HG03159 (cell line): ENCODE data around the gene DNMT1.
"Not testable (repeated sequence)": the region's sequence is repeated elsewhere in the genome, so short reads cannot be mapped to it uniquely, and the experiment has no call there.

Source experiments
- ATAC-seq: cut with Tn5 transposase; IDR thresholded peaks from one replicate; pipeline ENCODE4 v1.9.1; 2021; ENCODE audit warnings: mild to moderate bottlenecking, moderate library complexity; ENCODE audit not compliant: unreplicated experiment

Gene DNMT1

GRCh38 chr19:10194500-10195198, at the start of gene DNMT1:
Gene DNMT1 (minus strand): TSS chr19:10194953. CDS start chr19:10194899, 54 bp downstream.
- peak; percentile 75 for ATAC-seq

DNA sequence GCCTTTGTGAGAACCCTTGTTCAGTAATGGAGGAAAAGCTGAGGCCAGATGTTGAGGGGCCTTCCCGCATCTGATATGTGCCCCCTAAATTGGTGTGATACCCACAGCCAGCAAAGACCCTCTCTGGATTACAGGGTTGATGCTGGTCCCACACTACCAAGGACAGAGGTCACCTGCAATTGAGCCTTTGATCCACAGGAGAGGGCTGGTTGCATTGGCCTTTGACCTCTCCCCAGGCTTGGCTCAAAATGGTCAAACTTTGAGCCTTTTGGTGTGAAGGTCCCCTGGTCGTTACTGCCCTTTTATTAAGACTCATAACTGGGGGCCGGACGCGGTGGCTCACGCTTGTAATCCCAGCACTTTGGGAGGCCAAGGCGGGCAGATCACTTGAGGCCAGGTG, 48.9 kb upstream of the DNMT1 start:
- ATAC-seq, result no peak

- not testable (repeated sequence) for ATAC-seq
Observed at GRCh38 chr19:10241826-10242449, 47.2 kb upstream of the DNMT1 start.

DNA sequence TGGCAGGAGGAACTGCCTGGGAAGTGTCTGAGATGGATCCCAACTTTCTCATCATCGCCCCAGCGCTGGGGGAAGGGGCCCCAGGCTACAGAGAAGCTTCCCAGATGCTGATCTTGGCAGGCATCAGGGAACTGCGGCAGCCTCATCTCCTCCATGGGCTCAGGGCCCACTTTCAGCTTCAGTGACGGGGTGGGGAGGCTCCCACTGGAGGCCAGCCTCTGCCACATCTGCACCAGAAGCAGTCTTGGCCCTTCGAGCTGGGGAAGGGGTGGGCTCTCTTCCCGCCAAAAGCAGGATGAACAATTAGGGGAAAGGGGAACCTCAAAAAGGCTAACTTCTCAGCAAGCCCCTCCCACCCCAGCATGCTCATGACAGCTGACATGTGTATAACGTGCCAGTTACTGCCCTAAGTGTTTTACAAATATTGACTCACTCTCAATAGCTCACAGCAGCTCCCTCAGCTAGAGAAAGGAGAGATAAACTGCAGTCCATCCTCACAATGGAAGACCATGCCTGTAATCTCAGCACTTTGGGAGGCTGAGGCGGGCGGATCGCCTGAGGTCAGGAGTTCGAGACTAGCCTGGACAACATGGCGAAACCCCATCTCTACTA, 43.5 kb upstream of the DNMT1 start:
- ATAC-seq, result no peak

- ATAC-seq, result no peak
Observed at GRCh38 chr19:10237702-10238101, 42.9 kb upstream of the DNMT1 start.

DNA sequence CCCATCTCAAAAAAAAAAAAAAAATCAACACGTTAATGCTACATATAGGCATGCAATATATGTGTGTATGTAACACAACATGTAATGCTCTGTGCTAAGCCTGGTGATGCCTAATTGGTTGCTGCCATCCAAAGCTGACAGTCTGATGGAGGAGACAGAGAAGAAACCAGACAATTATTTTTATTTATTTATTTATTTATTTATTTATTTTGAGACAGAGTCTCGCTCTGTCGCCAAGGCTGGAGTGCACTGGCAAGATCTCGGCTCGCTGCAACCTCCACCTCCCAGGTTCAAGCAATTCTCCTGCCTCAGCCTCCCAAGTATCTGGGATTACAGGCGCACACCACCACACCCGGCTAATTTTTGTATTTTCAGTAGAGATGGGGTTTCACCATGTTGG, 40.7 kb upstream of the DNMT1 start:
- not testable (repeated sequence) for ATAC-seq

- ATAC-seq, result no peak
Observed at GRCh38 chr19:10235003-10235402, 40.2 kb upstream of the DNMT1 start.

DNA sequence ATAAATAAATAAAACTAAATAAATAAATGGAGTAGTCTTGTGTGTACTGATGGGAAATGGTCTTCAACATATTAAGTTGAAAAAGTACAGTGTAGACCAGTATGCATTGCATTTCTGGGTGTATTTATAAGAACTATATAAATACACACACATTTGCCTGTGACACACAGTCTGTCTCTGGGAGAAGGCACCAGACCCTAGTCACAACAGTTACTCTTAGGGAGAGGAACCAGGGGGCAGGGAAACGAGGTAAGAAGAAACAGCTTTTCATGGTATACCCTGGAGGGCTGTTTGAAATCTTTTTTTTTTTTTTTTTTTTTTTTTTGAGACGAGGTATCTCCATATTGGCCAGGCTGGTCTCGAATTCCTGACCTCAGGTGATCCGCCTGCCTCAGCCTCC, 39.2 kb upstream of the DNMT1 start:
- no peak for ATAC-seq

GRCh38 chr19:10231612-10232228, 37.0 kb upstream of the DNMT1 start:
- no peak for ATAC-seq

DNA sequence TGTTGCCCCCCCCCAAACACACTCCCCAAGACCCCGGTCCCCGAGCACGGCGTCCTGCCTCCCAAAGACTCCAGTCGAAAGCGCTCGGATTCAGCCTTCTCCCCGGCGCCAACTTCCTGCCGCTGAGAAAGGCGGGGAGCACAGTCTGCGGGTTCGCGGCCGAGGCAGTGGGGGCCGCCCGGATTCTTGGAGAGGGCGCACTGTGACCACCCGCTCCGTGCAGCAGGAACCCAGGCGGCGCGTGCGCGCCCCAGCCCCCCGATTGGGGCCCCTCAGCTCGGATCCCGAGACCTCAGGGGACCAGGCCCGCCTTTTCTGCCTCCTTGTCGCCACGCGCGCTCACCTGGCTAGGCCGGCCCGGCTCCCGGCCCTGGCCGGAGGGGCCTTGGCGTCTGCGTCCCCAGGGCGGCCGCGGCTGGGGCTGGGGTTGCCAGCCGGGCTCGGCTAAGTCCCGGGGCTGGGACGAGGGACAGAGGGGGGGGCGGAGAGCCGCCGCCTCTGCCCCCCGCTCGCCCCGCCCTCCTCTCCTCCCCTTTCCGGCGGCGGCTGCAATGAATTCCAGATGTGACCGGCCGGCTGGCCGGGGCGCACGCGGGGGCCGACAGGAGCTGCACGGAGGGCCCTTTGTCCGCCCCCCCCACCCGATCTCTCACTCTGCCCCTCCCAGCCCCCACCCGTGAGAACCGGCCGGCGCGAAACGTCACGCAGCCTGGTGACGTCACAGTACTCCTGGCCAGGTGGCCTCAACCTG, 36.3 kb upstream of the DNMT1 start, which contains the start of gene S1PR2:
Gene S1PR2, minus strand, starts transcription at position 471 of the 751 bp plus-strand sequence. CDS start 6,426 bp downstream, outside the sequence.
- peak; percentile 36 for ATAC-seq

DNA sequence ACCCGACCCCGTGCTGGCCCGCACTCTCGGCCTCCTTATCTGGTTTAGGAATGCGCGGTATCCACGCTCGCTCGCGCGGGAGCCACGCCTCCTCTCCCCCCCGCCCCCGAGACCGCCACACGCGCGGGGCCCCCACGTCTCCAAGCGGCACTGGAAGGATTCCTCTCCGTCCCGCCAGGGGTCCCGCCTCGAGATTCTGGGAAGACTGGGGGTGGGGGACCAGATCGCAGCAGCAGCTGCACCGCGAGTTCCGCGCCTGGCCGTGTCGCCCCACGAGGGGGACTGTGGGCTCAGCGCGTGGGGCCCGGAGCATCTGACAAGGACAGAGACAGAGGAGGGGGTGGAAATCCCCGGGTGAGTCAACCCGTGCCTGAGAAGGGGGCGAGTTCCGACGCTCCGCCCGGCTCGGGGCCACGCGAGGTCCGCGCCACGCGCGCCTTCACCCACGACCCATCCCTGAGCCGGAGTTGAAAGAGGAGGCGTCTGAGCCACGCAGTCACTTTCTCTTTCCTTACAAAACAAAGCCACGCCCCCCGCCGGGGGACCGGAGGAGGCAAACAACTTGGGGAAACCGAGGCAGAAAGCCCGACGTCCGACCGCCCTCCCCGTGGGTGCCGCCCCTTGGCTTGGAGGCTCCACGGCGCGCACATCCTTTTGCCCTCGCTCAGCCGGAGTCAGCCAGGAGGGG, 35.6 kb upstream of the DNMT1 start:
- ATAC-seq, result peak; percentile 25

DNA sequence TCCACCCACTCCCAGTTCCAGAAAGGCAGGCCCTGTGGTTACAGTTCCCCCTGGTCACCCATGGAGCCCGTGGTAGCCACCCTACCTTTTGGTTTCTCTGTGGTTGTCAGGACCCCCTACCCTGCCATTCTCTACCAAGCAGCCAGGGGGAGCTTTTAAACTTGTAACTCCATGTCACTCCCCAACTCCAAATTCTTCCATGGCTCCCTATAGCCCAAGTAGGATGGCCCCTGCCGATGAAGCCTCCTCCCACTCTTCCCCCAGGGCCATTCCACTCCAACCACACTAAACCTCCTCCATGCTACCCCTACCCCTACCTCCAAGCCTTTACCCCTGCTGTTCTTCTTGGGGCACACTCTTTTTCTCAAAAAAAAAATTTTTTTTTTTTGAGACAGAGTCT, 34.2 kb upstream of the DNMT1 start:
- no peak for ATAC-seq

GRCh38 chr19:10228393-10228792, 33.6 kb upstream of the DNMT1 start:
- no peak for ATAC-seq

- no peak for ATAC-seq
Observed at GRCh38 chr19:10227026-10227971, 32.5 kb upstream of the DNMT1 start.

- ATAC-seq, result no peak
Observed at GRCh38 chr19:10226376-10227025, 31.7 kb upstream of the DNMT1 start.

DNA sequence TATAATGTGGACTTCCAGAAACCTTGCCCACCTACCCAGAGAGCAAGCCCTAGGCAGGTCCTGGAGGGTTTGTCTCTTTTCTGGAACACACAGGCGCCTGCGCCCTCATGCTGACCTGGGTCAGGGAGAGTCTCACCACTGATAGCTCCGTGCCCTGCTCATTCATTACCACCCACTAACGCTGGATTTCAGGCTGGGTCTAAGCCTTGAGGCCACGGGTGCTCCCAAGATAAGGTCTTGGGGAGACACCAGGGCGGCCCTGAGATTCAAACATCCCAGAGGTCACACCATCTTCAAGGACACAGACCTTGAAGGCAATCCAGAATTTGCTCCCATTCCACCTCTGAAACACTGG, 31.2 kb upstream of the DNMT1 start:
- no peak for ATAC-seq

DNA sequence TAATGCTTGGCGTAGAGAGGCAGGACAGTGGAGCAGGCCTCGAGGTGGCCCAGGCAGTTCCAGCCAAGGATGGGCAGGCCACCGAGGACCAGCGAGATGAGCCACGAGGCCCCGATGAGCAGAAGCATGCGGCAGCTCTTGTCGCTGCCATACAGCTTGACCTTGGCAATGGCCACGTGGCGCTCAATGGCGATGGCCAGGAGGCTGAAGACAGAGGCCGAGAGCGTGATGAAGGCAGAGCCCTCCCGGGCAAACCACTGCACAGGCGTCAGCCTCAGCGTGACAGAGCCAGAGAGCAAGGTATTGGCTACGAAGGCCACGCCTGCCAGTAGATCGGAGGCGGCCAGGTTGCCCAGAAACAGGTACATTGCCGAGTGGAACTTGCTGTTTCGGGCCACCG, 29.6 kb upstream of the DNMT1 start:
- ATAC-seq, result no peak

DNA sequence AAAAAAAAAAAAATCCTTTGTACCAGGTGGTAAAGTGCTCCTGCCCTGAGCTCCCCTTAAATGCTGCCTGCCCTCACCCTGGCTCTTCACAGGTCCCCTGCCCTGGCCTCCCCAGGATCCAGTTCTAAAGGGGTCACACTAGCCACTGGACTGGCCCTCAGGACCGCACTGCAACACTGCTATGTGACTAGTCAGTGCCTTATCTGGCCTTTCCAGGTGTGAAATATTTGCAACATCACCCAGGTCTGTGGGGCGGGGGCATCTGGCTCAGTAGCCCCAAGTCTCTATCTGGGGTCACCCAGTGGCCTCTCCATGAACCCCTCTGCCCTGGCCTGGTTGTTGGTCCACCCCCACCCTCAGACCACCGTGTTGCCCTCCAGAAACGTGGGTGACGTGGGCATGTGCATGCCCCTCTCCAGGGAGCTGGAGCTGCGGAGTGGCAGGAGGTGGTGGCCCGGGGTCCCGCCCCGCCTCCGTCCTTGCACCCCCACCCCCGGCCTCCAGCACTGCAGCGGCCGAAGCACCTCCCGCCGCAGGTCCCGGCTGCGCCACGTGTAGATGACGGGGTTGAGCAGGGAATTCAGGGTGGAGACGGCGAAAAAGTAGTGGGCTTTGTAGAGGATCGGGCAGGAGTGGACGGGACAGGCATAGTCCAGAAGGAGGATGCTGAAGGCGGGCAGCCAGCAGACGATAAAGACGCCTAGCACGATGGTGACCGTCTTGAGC, 28.9 kb upstream of the DNMT1 start:
- no peak for ATAC-seq
